ENCODE measurements around the gene ZNF273.

- TF ChIP-seq, protein P1, sequence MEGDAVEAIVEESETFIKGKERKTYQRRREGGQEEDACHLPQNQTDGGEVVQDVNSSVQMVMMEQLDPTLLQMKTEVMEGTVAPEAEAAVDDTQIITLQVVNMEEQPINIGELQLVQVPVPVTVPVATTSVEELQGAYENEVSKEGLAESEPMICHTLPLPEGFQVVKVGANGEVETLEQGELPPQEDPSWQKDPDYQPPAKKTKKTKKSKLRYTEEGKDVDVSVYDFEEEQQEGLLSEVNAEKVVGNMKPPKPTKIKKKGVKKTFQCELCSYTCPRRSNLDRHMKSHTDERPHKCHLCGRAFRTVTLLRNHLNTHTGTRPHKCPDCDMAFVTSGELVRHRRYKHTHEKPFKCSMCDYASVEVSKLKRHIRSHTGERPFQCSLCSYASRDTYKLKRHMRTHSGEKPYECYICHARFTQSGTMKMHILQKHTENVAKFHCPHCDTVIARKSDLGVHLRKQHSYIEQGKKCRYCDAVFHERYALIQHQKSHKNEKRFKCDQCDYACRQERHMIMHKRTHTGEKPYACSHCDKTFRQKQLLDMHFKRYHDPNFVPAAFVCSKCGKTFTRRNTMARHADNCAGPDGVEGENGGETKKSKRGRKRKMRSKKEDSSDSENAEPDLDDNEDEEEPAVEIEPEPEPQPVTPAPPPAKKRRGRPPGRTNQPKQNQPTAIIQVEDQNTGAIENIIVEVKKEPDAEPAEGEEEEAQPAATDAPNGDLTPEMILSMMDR (IDR thresholded peaks at IDR 0.05 in 2 of 3, conservative IDR thresholded peaks at IDR 0.05 in 1 of 3; ENCODE audit: borderline replicate concordance in 1 of 3, insufficient read depth in 1 of 3, low read depth in 2 of 3, low read length in 2 of 3) = no peak
- TF ChIP-seq CEBPB (IDR thresholded peaks at IDR 0.05; ENCODE audit: low read depth) (no peak), POLR2A (IDR thresholded peaks at IDR 0.05; ENCODE audit: borderline replicate concordance, extremely low read depth, insufficient read depth, insufficient read length) (no peak), EGR1 (IDR thresholded peaks at IDR 0.05; ENCODE audit: low read depth) (no peak), ATF3 (IDR thresholded peaks at IDR 0.05) (no peak), SIN3A (IDR thresholded peaks at IDR 0.05; ENCODE audit: low read depth) (no peak), POLR2AphosphoS5 (IDR thresholded peaks at IDR 0.05; ENCODE audit: low read depth, low read length) (no peak), EZH2phosphoT487 (IDR thresholded peaks at IDR 0.05; ENCODE audit: borderline replicate concordance) (no peak), ZFX (IDR thresholded peaks at IDR 0.05) (no peak), ZNF274 (IDR thresholded peaks at IDR 0.05; ENCODE audit: low read depth, low read length) (no peak)
- TF ChIP-seq, protein P2, sequence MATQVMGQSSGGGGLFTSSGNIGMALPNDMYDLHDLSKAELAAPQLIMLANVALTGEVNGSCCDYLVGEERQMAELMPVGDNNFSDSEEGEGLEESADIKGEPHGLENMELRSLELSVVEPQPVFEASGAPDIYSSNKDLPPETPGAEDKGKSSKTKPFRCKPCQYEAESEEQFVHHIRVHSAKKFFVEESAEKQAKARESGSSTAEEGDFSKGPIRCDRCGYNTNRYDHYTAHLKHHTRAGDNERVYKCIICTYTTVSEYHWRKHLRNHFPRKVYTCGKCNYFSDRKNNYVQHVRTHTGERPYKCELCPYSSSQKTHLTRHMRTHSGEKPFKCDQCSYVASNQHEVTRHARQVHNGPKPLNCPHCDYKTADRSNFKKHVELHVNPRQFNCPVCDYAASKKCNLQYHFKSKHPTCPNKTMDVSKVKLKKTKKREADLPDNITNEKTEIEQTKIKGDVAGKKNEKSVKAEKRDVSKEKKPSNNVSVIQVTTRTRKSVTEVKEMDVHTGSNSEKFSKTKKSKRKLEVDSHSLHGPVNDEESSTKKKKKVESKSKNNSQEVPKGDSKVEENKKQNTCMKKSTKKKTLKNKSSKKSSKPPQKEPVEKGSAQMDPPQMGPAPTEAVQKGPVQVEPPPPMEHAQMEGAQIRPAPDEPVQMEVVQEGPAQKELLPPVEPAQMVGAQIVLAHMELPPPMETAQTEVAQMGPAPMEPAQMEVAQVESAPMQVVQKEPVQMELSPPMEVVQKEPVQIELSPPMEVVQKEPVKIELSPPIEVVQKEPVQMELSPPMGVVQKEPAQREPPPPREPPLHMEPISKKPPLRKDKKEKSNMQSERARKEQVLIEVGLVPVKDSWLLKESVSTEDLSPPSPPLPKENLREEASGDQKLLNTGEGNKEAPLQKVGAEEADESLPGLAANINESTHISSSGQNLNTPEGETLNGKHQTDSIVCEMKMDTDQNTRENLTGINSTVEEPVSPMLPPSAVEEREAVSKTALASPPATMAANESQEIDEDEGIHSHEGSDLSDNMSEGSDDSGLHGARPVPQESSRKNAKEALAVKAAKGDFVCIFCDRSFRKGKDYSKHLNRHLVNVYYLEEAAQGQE (IDR thresholded peaks at IDR 0.05; ENCODE audit: low read depth) = no peak
Measured at GRCh38 chr7:64876792-64877713, 26.0 kb upstream of the ZNF273 start.
